GM13976 (cell line): Measurements from ENCODE around the gene HAAO.

Experiments used
- DNase-seq: peaks from one replicate; pipeline ENCODE4 v3.0.0; 2012; ENCODE audit warnings: low spot score
- in situ Hi-C: fragments of 300-500 bp; cut with MboI; formaldehyde crosslinking; loops from one replicate; pipeline ENCODE4 v1.12.0; 2022; ENCODE audit warnings: low sequenced_read_pairs, mixed read lengths, inconsistent platforms; ENCODE audit not compliant: unreplicated experiment
- TF ChIP-seq, protein P1 (sequence below): IDR thresholded peaks from 2 replicates; pipeline ENCODE4 v1.5.1; 2012; ENCODE audit warnings: borderline replicate concordance, mild to moderate bottlenecking; ENCODE audit not compliant: insufficient read depth; ENCODE audit errors: extremely low read depth, missing control alignments, control extremely low read depth

HAAO gene

DNA sequence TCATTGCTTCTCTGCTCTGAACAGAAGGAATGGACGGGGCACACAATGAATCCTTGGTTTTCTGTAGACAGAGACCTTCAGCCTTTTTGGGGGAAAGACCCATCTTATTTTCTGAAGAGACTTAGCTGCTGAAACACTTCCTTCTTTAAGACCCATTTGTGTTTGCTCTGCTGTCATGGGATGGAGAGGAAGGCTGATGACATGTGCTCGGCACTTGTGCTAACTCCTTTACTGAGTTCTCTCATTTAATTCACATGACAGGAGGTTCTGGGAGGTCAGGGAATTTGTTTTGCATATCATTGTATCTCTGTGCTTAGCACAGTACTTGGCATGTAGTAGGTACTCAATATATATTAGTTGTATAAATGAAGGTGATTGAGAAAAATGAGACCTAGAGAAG, 67.5 kb downstream of the HAAO start:
- in situ Hi-C loops: no loop called here
- TF ChIP-seq, protein P1, sequence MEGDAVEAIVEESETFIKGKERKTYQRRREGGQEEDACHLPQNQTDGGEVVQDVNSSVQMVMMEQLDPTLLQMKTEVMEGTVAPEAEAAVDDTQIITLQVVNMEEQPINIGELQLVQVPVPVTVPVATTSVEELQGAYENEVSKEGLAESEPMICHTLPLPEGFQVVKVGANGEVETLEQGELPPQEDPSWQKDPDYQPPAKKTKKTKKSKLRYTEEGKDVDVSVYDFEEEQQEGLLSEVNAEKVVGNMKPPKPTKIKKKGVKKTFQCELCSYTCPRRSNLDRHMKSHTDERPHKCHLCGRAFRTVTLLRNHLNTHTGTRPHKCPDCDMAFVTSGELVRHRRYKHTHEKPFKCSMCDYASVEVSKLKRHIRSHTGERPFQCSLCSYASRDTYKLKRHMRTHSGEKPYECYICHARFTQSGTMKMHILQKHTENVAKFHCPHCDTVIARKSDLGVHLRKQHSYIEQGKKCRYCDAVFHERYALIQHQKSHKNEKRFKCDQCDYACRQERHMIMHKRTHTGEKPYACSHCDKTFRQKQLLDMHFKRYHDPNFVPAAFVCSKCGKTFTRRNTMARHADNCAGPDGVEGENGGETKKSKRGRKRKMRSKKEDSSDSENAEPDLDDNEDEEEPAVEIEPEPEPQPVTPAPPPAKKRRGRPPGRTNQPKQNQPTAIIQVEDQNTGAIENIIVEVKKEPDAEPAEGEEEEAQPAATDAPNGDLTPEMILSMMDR: no peak
- no peak for DNase-seq

DNA sequence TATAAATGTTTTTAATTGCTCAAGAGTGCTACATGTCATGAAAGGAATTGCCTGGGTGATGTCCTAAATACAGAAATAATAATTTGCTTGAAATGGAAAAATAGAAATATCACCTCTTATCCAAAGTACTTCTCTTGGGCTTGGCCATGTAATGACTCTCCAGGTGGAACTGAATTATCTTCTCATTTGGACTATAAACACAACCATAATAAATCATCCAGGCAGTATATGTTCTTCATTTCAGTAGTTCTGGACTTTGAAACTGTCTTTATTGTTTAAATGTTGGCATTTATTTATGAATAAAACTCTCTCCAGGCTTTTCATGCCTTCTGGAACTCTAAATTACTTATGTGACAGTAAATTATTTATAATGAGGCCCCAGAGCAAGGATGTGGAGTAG, 68.9 kb downstream of the HAAO start:
- DNase-seq: no peak
- TF ChIP-seq, protein P1: no peak
- in situ Hi-C loops: no loop called here

DNA sequence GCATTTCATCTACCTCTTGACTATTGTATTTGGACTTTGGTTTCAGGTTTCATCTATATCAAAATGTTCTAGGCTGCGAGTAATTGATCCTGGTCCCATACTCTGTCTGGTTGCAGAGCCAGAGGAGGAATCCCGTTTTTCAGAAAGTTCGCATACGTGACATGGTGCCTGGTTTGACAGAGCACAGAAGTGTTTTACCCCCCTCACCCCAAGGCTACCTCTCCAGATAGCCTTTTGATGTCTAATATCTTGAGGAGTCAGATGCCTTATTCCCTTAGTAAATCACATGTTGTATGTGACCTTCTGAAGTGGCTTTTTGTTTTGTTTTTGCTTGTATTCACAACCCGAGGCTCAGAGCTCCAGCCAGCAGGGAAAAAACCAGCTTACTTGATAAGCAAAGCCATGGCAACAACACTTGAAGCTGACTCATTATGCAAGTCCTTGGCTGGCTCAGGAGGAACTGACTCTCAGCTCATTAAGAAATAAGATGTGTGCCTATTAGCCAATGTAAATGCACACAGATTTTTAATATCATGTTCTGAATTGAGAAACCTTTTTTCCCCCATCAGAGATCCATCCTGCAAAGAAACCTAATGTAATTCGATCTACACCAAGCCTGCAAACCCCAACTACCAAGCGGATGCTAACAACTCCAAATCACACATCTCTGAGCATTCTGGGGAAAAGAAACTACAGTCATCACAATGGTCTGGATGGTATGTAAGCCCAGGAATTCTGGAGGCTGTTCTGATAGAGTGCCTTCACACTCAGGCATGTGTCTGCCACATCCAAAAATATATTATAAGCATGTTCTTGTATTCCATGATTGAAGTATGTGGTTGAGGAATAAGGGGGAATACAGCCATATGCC, 69.8 kb downstream of the HAAO start:
- in situ Hi-C loops: no loop called here
- DNase-seq: peak; percentile 66
- TF ChIP-seq, protein P1: no peak

DNA sequence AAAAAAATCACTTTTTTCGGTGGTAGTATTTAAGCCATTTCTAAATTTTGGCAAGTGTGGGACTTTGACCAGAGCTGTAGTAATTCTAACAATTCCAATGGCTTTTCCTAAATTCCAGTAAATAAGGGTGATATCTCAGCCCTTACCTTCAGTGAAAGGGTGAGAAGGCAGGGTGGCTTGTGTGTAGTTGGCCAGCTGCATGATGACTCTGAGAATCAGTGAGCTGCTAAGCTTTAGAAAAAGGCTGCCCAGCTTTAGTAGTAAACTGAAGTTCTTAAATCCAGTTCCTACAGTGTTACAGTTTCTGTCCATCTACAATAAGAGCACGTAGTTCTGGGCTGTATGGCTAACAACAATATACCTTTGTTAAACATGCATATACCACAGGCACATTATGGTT, 70.5 kb downstream of the HAAO start:
- in situ Hi-C loops: no loop called here
- TF ChIP-seq, protein P1: no peak

More for the DNA sequence above, 70.5 kb downstream of the HAAO start:
- no peak for DNase-seq
